Ishikawa (cell line): ENCODE results near the gene AGPAT4.

Experiments
- CEBPB ChIP-seq: IDR thresholded peaks from 2 replicates; pipeline ENCODE4 v1.6.1; 2012
- CREB1 ChIP-seq: IDR thresholded peaks from 2 replicates; pipeline ENCODE4 v1.6.1; 2012; ENCODE audit warnings: low read depth
- EGR1 ChIP-seq: IDR thresholded peaks from 2 replicates; pipeline ENCODE4 v1.6.1; 2012
- EP300 ChIP-seq: IDR thresholded peaks from 2 replicates; pipeline ENCODE4 v1.6.1; 2012; ENCODE audit warnings: borderline replicate concordance
- FOXM1 ChIP-seq: IDR thresholded peaks from 2 replicates; pipeline ENCODE4 v1.6.1; 2012; ENCODE audit warnings: low read depth, borderline replicate concordance
- MAX ChIP-seq: IDR thresholded peaks from 2 replicates; pipeline ENCODE4 v1.6.1; 2012
- NFIC ChIP-seq: IDR thresholded peaks from 2 replicates; pipeline ENCODE4 v1.6.1; 2012
- RAD21 ChIP-seq: IDR thresholded peaks from 2 replicates; pipeline ENCODE4 v1.6.1; 2012; ENCODE audit warnings: low read depth
- TAF1 ChIP-seq: IDR thresholded peaks from 2 replicates; pipeline ENCODE4 v1.6.1; 2012; ENCODE audit warnings: low read depth, mild to moderate bottlenecking
- TCF12 ChIP-seq: IDR thresholded peaks from 2 replicates; pipeline ENCODE4 v1.6.1; 2012; ENCODE audit warnings: low read depth
- TEAD4 ChIP-seq: IDR thresholded peaks from 2 replicates; pipeline ENCODE4 v1.6.1; 2012
- YY1 ChIP-seq: IDR thresholded peaks from 2 replicates; pipeline ENCODE4 v1.6.1; 2012; ENCODE audit warnings: low read depth
- ZBTB7A ChIP-seq: IDR thresholded peaks from 2 replicates; pipeline ENCODE4 v1.6.1; 2012; ENCODE audit warnings: low read depth
- TF ChIP-seq, protein P1 (sequence below): IDR thresholded peaks from 2 replicates; pipeline ENCODE4 v1.6.1; 2012; ENCODE audit warnings: low read depth, mild to moderate bottlenecking
- TF ChIP-seq, protein P2 (sequence below): IDR thresholded peaks from 2 replicates; pipeline ENCODE4 v1.6.1; 2012

Gene AGPAT4

DNA sequence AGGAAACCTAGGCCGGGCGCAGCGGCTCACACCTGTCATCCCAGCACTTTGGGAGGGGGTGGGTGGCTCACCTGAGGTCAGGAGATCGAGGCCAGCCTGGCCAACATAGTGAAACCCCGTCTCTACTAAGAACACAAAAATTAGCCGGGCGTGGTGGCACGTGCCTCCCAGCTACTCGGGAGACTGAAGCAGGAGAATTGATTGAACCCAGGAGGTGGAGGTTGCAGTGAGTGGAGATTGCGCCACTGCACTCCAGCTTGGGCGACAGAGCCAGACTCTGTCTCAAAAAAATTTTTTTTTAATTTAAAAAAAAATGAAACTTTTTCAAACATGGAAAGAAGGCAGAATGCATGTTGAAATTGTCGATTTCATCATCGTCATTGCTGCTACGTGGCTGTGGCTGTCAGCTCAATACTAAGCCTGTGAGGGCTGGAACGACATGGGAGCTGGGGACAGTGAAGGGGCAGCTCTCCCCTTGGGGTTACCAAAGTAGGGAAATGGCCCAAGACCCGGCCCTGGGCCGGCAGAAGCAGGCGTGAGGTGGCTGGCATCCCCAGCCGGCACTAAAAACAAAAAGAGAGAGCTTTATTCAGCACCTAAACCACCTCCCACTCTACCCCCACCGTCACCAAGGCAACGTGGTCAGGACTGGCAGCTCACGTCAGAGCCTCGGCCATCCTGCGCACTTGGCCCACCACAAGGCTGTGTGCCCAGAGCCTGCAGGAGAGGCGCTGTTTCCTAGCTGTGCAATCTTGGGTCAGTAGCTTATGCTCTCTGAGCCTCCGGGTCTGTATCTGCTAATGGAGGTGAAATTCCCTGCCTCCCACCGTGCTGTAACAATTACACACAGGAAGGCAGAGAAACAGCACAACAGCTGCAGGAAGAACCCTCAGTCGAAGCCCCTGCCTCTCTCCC is 30.8 kb downstream of the AGPAT4 start:
- TF ChIP-seq RAD21, result no peak
- TF ChIP-seq ZBTB7A, result no peak
- no peak for TF ChIP-seq TCF12
- no peak for TF ChIP-seq TAF1
- TF ChIP-seq TEAD4, result no peak
- TF ChIP-seq, protein P1, sequence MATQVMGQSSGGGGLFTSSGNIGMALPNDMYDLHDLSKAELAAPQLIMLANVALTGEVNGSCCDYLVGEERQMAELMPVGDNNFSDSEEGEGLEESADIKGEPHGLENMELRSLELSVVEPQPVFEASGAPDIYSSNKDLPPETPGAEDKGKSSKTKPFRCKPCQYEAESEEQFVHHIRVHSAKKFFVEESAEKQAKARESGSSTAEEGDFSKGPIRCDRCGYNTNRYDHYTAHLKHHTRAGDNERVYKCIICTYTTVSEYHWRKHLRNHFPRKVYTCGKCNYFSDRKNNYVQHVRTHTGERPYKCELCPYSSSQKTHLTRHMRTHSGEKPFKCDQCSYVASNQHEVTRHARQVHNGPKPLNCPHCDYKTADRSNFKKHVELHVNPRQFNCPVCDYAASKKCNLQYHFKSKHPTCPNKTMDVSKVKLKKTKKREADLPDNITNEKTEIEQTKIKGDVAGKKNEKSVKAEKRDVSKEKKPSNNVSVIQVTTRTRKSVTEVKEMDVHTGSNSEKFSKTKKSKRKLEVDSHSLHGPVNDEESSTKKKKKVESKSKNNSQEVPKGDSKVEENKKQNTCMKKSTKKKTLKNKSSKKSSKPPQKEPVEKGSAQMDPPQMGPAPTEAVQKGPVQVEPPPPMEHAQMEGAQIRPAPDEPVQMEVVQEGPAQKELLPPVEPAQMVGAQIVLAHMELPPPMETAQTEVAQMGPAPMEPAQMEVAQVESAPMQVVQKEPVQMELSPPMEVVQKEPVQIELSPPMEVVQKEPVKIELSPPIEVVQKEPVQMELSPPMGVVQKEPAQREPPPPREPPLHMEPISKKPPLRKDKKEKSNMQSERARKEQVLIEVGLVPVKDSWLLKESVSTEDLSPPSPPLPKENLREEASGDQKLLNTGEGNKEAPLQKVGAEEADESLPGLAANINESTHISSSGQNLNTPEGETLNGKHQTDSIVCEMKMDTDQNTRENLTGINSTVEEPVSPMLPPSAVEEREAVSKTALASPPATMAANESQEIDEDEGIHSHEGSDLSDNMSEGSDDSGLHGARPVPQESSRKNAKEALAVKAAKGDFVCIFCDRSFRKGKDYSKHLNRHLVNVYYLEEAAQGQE, result no peak
- no peak for TF ChIP-seq FOXM1
- TF ChIP-seq NFIC, result no peak
- no peak for TF ChIP-seq EGR1
- TF ChIP-seq CEBPB, result no peak
- TF ChIP-seq EP300, result no peak
- TF ChIP-seq, protein P2, sequence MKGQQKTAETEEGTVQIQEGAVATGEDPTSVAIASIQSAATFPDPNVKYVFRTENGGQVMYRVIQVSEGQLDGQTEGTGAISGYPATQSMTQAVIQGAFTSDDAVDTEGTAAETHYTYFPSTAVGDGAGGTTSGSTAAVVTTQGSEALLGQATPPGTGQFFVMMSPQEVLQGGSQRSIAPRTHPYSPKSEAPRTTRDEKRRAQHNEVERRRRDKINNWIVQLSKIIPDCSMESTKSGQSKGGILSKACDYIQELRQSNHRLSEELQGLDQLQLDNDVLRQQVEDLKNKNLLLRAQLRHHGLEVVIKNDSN, result no peak
- no peak for TF ChIP-seq MAX
- TF ChIP-seq YY1, result no peak
- no peak for TF ChIP-seq CREB1

DNA sequence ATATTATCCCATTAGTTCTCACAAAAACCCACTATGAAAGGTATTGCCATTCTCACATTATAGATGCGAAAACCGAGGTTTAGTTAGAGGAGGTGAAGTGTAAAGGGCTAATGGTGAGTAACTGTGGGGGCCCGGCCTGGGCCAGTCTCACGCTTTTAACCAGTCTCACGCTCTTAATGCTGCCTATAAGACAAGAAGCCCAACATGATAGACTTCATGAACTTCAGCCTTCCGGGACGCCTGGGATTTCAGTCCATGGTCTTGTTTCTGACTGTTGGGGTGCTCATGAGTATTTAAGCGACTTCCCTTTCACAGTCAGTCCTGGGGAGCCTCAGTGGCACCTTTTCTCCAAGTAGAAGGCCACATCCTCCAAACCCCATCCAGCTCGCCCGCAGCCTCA is 31.7 kb downstream of the AGPAT4 start:
- TF ChIP-seq ZBTB7A, result no peak
- TF ChIP-seq CREB1, result no peak
- TF ChIP-seq, protein P1, result no peak
- no peak for TF ChIP-seq MAX
- TF ChIP-seq FOXM1, result no peak
- TF ChIP-seq YY1, result no peak
- TF ChIP-seq RAD21, result no peak
- no peak for TF ChIP-seq NFIC
- no peak for TF ChIP-seq TCF12
- TF ChIP-seq, protein P2, result no peak
- TF ChIP-seq EGR1, result no peak

DNA sequence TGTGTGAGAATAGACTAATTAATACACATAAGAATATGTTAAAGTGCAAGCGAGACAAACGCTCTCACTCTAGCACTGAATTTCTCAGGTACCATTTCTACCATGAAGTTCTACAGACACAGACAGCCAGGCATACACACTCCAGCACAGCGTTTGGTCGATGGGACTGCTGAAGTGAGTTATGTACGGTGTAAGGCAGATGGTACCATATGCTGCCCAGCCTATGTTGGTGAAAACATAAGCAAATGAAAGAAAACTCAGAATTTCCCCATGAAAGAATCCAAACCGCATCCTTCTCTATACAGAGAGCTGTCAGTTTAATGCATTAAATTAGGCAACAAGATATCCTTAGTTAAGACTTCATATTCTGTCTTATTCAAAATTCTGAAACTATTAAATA is 34.9 kb downstream of the AGPAT4 start:
- TF ChIP-seq CREB1, result no peak
- no peak for TF ChIP-seq ZBTB7A
- no peak for TF ChIP-seq TCF12
- TF ChIP-seq CEBPB, result no peak
- no peak for TF ChIP-seq EP300
- no peak for TF ChIP-seq RAD21
- TF ChIP-seq, protein P1, result no peak
- no peak for TF ChIP-seq EGR1
- no peak for TF ChIP-seq MAX
- TF ChIP-seq FOXM1, result no peak
- no peak for TF ChIP-seq TAF1
- no peak for TF ChIP-seq NFIC
- TF ChIP-seq, protein P2, result no peak
- TF ChIP-seq YY1, result no peak
- TF ChIP-seq TEAD4, result no peak

GRCh38 chr6:161238500-161238899 is 35.4 kb downstream of the AGPAT4 start:
- no peak for TF ChIP-seq YY1
- no peak for TF ChIP-seq TAF1
- TF ChIP-seq MAX, result no peak
- no peak for TF ChIP-seq NFIC
